WTC11 (cell line): ENCODE results near the gene SPEM2. TPM values are rescaled to one million over a fixed set of nuclear protein-coding genes. Genes with fewer than 3 reads are reported as not detected.

Experiments
- ATAC-seq: fragments of 200-7000 bp; cut with Tn5 transposase; 2 replicates; pipeline ENCODE4 v1.10.0; 2021; ENCODE audit warnings: mild to moderate bottlenecking, moderate library complexity
- CTCF ChIA-PET: fragments of 300-600 bp; sonication (Branson Sonifier 250); formaldehyde crosslinking; loops from one replicate; lab custom pipeline; 2021; ENCODE audit warnings: antibody characterized with exemption; lab: Charles Lee
- POLR2A ChIA-PET: fragments of 350-600 bp; sonication (Branson Sonifier 250); formaldehyde crosslinking; loops from one replicate; lab custom pipeline; 2021; ENCODE audit warnings: antibody characterized with exemption; lab: Charles Lee
- DNase-seq: peaks from one replicate; pipeline ENCODE4 v3.0.0; 2021; ENCODE audit warnings: low spot score
- H3K27ac Mint-ChIP-seq: 2 replicates; pipeline ENCODE4 v1.8.0; 2021; ENCODE audit warnings: mixed read lengths
- H3K27me3 Mint-ChIP-seq: 2 replicates; pipeline ENCODE4 v1.8.0; 2021; ENCODE audit warnings: low read depth, mild to moderate bottlenecking, moderate library complexity, mixed read lengths
- H3K36me3 Mint-ChIP-seq: 2 replicates; pipeline ENCODE4 v1.8.0; 2021; ENCODE audit warnings: mixed read lengths
- H3K4me1 Mint-ChIP-seq: 2 replicates; pipeline ENCODE4 v1.8.0; 2022; ENCODE audit warnings: mixed read lengths
- H3K4me3 Mint-ChIP-seq: 2 replicates; pipeline ENCODE4 v1.8.0; 2021; ENCODE audit warnings: mild to moderate bottlenecking, moderate library complexity, mixed read lengths
- H3K9me3 Mint-ChIP-seq: 2 replicates; pipeline ENCODE4 v1.8.0; 2021; ENCODE audit warnings: mixed read lengths
- ATF2 ChIP-seq: sonication (generic); formaldehyde crosslinking; IDR thresholded peaks from 2 replicates; pipeline ENCODE4 v1.8.1; 2022; ENCODE audit warnings: low read depth, missing genetic modification reagents, borderline replicate concordance
- FOXK1 ChIP-seq: sonication (generic); formaldehyde crosslinking; IDR thresholded peaks from 2 replicates; pipeline ENCODE4 v1.8.0; 2022; ENCODE audit warnings: mild to moderate bottlenecking, moderate library complexity, missing genetic modification reagents
- FOXP1 ChIP-seq: sonication (generic); formaldehyde crosslinking; IDR thresholded peaks from 2 replicates; pipeline ENCODE4 v1.8.0; 2022; ENCODE audit warnings: missing genetic modification reagents, mild to moderate bottlenecking, moderate library complexity, borderline replicate concordance
- MXD4 ChIP-seq: fragments of 250-450 bp; sonication (Bioruptor Pico); IDR thresholded peaks from 2 replicates; pipeline ENCODE4 v1.8.0; 2021; ENCODE audit warnings: mild to moderate bottlenecking, moderate library complexity, borderline replicate concordance
- SMAD4 ChIP-seq: sonication (generic); formaldehyde crosslinking; IDR thresholded peaks from 2 replicates; pipeline ENCODE4 v1.8.0; 2022; ENCODE audit warnings: mild to moderate bottlenecking, missing genetic modification reagents
- TEAD1 ChIP-seq: sonication (generic); formaldehyde crosslinking; IDR thresholded peaks from 2 replicates; pipeline ENCODE4 v1.8.0; 2022; ENCODE audit warnings: mild to moderate bottlenecking, missing genetic modification reagents
- TP53 ChIP-seq: sonication (generic); formaldehyde crosslinking; IDR thresholded peaks from 2 replicates; pipeline ENCODE4 v1.8.1; 2023; ENCODE audit warnings: mild to moderate bottlenecking, missing genetic modification reagents
- ZNF121 ChIP-seq: sonication (generic); formaldehyde crosslinking; IDR thresholded peaks from 2 replicates; pipeline ENCODE4 v1.8.0; 2023; ENCODE audit warnings: missing genetic modification reagents
- ZNF138 ChIP-seq: sonication (generic); formaldehyde crosslinking; conservative IDR thresholded peaks from 2 replicates; pipeline ENCODE4 v1.8.1; 2022; ENCODE audit warnings: mild to moderate bottlenecking, moderate library complexity, missing genetic modification reagents
- ZNF317 ChIP-seq: sonication (generic); formaldehyde crosslinking; IDR thresholded peaks from 2 replicates; pipeline ENCODE4 v1.8.1; 2023; ENCODE audit warnings: low read depth, mild to moderate bottlenecking, moderate library complexity, missing genetic modification reagents, borderline replicate concordance
- ZNF396 ChIP-seq: fragments of 250-450 bp; sonication (Bioruptor Pico); IDR thresholded peaks from 2 replicates; pipeline ENCODE4 v1.8.0; 2021; ENCODE audit warnings: mild to moderate bottlenecking, moderate library complexity, borderline replicate concordance
- ZNF671 ChIP-seq: fragments of 250-450 bp; sonication (Bioruptor Pico); IDR thresholded peaks from 2 replicates; pipeline ENCODE4 v1.8.0; 2021; ENCODE audit warnings: mild to moderate bottlenecking
- total RNA-seq: library from RNA; stranded (reverse); gene quantifications from 3 replicates; pipeline ENCODE4 v1.2.3, GENCODE V29; 2021
- TF ChIP-seq, protein P1 (sequence below): sonication (generic); formaldehyde crosslinking; IDR thresholded peaks from 2 replicates; pipeline ENCODE4 v1.8.1; 2022; ENCODE audit warnings: mild to moderate bottlenecking, moderate library complexity, missing genetic modification reagents
- TF ChIP-seq, protein P2 (sequence below): fragments of 250-450 bp; sonication (Bioruptor Pico); IDR thresholded peaks from 2 replicates; pipeline ENCODE4 v1.9.0; 2021; ENCODE audit warnings: mild to moderate bottlenecking, borderline replicate concordance
- TF ChIP-seq, protein P3 (sequence below): sonication (generic); formaldehyde crosslinking; IDR thresholded peaks from 2 replicates; pipeline ENCODE4 v1.8.1; 2023; ENCODE audit warnings: mild to moderate bottlenecking, missing genetic modification reagents, borderline replicate concordance
- TF ChIP-seq, protein P4 (sequence below): sonication (generic); formaldehyde crosslinking; IDR thresholded peaks from 2 replicates; pipeline ENCODE4 v1.8.0; 2022; ENCODE audit warnings: mild to moderate bottlenecking, missing genetic modification reagents
- TF ChIP-seq, protein P5 (sequence below): sonication (generic); formaldehyde crosslinking; IDR thresholded peaks from 2 replicates; pipeline ENCODE4 v1.8.0; 2023; ENCODE audit warnings: mild to moderate bottlenecking, missing genetic modification reagents
- TF ChIP-seq, protein P6 (sequence below): sonication (generic); formaldehyde crosslinking; IDR thresholded peaks from 2 replicates; pipeline ENCODE4 v1.8.0; 2022; ENCODE audit warnings: mild to moderate bottlenecking, missing genetic modification reagents
- TF ChIP-seq, protein P7 (sequence below): fragments of 250-450 bp; sonication (Bioruptor Pico); IDR thresholded peaks from 2 replicates; pipeline ENCODE4 v1.9.0; 2021; ENCODE audit warnings: mild to moderate bottlenecking

SPEM2 gene
- total RNA-seq, 1 experiment from 2014 or later = 0.13 TPM

DNA sequence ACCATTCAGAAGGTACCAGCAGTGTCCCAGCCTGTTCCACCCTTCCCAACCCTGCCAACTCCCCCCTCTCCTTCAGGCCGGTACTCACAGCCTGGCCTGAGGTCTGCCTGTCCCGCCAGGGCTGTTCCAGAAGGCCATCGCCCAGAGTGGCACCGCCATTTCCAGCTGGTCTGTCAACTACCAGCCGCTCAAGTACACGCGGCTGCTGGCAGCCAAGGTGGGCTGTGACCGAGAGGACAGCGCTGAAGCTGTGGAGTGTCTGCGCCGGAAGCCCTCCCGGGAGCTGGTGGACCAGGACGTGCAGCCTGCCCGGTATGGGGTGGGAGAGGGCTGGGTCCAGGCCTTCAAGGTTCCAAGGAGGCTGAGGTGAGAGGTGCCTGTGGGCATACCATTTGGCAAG lies 10.6 kb upstream of the SPEM2 start:
- ATAC-seq (no peak), DNase-seq (no peak)
- POLR2A ChIA-PET = no interaction called here
- CTCF ChIA-PET = no interaction called here
- Mint-ChIP-seq H3K4me1 (peaks cover 21% of the 10 kb centered on the region), H3K4me3 (no peak overlapping the region), H3K27ac (no peak overlapping the region), H3K36me3 (peaks cover 23% of the 10 kb centered on the region), H3K27me3 (no peaks in the 10 kb centered on the region), H3K9me3 (no peaks in the 10 kb centered on the region)
- TF ChIP-seq ATF2 = no peak
- TF ChIP-seq ZNF317 (CRISPR knock-in tag) = no peak
- TF ChIP-seq ZNF671 (CRISPR knock-in tag) = no peak
- TF ChIP-seq, protein P1, sequence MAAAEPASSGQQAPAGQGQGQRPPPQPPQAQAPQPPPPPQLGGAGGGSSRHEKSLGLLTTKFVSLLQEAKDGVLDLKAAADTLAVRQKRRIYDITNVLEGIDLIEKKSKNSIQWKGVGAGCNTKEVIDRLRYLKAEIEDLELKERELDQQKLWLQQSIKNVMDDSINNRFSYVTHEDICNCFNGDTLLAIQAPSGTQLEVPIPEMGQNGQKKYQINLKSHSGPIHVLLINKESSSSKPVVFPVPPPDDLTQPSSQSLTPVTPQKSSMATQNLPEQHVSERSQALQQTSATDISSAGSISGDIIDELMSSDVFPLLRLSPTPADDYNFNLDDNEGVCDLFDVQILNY = no peak
- TF ChIP-seq, protein P2, sequence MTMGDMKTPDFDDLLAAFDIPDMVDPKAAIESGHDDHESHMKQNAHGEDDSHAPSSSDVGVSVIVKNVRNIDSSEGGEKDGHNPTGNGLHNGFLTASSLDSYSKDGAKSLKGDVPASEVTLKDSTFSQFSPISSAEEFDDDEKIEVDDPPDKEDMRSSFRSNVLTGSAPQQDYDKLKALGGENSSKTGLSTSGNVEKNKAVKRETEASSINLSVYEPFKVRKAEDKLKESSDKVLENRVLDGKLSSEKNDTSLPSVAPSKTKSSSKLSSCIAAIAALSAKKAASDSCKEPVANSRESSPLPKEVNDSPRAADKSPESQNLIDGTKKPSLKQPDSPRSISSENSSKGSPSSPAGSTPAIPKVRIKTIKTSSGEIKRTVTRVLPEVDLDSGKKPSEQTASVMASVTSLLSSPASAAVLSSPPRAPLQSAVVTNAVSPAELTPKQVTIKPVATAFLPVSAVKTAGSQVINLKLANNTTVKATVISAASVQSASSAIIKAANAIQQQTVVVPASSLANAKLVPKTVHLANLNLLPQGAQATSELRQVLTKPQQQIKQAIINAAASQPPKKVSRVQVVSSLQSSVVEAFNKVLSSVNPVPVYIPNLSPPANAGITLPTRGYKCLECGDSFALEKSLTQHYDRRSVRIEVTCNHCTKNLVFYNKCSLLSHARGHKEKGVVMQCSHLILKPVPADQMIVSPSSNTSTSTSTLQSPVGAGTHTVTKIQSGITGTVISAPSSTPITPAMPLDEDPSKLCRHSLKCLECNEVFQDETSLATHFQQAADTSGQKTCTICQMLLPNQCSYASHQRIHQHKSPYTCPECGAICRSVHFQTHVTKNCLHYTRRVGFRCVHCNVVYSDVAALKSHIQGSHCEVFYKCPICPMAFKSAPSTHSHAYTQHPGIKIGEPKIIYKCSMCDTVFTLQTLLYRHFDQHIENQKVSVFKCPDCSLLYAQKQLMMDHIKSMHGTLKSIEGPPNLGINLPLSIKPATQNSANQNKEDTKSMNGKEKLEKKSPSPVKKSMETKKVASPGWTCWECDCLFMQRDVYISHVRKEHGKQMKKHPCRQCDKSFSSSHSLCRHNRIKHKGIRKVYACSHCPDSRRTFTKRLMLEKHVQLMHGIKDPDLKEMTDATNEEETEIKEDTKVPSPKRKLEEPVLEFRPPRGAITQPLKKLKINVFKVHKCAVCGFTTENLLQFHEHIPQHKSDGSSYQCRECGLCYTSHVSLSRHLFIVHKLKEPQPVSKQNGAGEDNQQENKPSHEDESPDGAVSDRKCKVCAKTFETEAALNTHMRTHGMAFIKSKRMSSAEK = no peak
- no peak for TF ChIP-seq FOXP1 (CRISPR knock-in tag)
- TF ChIP-seq, protein P3, sequence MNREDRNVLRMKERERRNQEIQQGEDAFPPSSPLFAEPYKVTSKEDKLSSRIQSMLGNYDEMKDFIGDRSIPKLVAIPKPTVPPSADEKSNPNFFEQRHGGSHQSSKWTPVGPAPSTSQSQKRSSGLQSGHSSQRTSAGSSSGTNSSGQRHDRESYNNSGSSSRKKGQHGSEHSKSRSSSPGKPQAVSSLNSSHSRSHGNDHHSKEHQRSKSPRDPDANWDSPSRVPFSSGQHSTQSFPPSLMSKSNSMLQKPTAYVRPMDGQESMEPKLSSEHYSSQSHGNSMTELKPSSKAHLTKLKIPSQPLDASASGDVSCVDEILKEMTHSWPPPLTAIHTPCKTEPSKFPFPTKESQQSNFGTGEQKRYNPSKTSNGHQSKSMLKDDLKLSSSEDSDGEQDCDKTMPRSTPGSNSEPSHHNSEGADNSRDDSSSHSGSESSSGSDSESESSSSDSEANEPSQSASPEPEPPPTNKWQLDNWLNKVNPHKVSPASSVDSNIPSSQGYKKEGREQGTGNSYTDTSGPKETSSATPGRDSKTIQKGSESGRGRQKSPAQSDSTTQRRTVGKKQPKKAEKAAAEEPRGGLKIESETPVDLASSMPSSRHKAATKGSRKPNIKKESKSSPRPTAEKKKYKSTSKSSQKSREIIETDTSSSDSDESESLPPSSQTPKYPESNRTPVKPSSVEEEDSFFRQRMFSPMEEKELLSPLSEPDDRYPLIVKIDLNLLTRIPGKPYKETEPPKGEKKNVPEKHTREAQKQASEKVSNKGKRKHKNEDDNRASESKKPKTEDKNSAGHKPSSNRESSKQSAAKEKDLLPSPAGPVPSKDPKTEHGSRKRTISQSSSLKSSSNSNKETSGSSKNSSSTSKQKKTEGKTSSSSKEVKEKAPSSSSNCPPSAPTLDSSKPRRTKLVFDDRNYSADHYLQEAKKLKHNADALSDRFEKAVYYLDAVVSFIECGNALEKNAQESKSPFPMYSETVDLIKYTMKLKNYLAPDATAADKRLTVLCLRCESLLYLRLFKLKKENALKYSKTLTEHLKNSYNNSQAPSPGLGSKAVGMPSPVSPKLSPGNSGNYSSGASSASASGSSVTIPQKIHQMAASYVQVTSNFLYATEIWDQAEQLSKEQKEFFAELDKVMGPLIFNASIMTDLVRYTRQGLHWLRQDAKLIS = no peak
- no peak for TF ChIP-seq TEAD1
- no peak for TF ChIP-seq MXD4 (CRISPR knock-in tag)
- TF ChIP-seq ZNF121 (CRISPR knock-in tag) = no peak
- no peak for TF ChIP-seq ZNF396 (CRISPR knock-in tag)
- TF ChIP-seq, protein P4, sequence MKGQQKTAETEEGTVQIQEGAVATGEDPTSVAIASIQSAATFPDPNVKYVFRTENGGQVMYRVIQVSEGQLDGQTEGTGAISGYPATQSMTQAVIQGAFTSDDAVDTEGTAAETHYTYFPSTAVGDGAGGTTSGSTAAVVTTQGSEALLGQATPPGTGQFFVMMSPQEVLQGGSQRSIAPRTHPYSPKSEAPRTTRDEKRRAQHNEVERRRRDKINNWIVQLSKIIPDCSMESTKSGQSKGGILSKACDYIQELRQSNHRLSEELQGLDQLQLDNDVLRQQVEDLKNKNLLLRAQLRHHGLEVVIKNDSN (CRISPR knock-in tag) = no peak
- TF ChIP-seq FOXK1 (CRISPR knock-in tag) = no peak
- TF ChIP-seq, protein P5, sequence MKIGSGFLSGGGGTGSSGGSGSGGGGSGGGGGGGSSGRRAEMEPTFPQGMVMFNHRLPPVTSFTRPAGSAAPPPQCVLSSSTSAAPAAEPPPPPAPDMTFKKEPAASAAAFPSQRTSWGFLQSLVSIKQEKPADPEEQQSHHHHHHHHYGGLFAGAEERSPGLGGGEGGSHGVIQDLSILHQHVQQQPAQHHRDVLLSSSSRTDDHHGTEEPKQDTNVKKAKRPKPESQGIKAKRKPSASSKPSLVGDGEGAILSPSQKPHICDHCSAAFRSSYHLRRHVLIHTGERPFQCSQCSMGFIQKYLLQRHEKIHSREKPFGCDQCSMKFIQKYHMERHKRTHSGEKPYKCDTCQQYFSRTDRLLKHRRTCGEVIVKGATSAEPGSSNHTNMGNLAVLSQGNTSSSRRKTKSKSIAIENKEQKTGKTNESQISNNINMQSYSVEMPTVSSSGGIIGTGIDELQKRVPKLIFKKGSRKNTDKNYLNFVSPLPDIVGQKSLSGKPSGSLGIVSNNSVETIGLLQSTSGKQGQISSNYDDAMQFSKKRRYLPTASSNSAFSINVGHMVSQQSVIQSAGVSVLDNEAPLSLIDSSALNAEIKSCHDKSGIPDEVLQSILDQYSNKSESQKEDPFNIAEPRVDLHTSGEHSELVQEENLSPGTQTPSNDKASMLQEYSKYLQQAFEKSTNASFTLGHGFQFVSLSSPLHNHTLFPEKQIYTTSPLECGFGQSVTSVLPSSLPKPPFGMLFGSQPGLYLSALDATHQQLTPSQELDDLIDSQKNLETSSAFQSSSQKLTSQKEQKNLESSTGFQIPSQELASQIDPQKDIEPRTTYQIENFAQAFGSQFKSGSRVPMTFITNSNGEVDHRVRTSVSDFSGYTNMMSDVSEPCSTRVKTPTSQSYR (CRISPR knock-in tag) = no peak
- TF ChIP-seq TP53 (CRISPR knock-in tag) = no peak
- no peak for TF ChIP-seq SMAD4 (CRISPR knock-in tag)
- TF ChIP-seq ZNF138 (CRISPR knock-in tag) = no peak
- TF ChIP-seq, protein P6, sequence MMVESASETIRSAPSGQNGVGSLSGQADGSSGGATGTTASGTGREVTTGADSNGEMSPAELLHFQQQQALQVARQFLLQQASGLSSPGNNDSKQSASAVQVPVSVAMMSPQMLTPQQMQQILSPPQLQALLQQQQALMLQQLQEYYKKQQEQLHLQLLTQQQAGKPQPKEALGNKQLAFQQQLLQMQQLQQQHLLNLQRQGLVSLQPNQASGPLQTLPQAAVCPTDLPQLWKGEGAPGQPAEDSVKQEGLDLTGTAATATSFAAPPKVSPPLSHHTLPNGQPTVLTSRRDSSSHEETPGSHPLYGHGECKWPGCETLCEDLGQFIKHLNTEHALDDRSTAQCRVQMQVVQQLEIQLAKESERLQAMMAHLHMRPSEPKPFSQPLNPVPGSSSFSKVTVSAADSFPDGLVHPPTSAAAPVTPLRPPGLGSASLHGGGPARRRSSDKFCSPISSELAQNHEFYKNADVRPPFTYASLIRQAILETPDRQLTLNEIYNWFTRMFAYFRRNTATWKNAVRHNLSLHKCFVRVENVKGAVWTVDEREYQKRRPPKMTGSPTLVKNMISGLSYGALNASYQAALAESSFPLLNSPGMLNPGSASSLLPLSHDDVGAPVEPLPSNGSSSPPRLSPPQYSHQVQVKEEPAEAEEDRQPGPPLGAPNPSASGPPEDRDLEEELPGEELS = no peak
- TF ChIP-seq, protein P7, sequence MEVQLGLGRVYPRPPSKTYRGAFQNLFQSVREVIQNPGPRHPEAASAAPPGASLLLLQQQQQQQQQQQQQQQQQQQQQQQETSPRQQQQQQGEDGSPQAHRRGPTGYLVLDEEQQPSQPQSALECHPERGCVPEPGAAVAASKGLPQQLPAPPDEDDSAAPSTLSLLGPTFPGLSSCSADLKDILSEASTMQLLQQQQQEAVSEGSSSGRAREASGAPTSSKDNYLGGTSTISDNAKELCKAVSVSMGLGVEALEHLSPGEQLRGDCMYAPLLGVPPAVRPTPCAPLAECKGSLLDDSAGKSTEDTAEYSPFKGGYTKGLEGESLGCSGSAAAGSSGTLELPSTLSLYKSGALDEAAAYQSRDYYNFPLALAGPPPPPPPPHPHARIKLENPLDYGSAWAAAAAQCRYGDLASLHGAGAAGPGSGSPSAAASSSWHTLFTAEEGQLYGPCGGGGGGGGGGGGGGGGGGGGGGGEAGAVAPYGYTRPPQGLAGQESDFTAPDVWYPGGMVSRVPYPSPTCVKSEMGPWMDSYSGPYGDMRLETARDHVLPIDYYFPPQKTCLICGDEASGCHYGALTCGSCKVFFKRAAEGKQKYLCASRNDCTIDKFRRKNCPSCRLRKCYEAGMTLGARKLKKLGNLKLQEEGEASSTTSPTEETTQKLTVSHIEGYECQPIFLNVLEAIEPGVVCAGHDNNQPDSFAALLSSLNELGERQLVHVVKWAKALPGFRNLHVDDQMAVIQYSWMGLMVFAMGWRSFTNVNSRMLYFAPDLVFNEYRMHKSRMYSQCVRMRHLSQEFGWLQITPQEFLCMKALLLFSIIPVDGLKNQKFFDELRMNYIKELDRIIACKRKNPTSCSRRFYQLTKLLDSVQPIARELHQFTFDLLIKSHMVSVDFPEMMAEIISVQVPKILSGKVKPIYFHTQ = no peak
